Gastroesophageal sphincter (tissue), 4 donors: ENCODE data around the gene NRARP. TPM values are rescaled to one million over a fixed set of nuclear protein-coding genes. Genes with fewer than 3 reads are reported as not detected.

ENCODE experiments used
- ATAC-seq: fragments of 150-250 bp; one replicate; pipeline ENCODE4 v1.9.1; 2016; ENCODE audit warnings: mild to moderate bottlenecking, moderate library complexity
- H3K27ac ChIP-seq, 4 donors: fragments of 200-600 bp; sonication (generic) in 3 of 4; 1 replicate in 3 of 4; 2 replicates in 1 of 4; pipeline ENCODE4 v1.5.1; 2016 to 2019
- H3K27me3 ChIP-seq: fragments of 200-600 bp; sonication (generic); one replicate; pipeline ENCODE4 v1.5.1; 2019
- H3K36me3 ChIP-seq, 2 donors: fragments of 200-600 bp; sonication (generic); one replicate each; pipeline ENCODE4 v1.5.1; 2019; ENCODE audit warnings: control low read depth in 1 of 2
- H3K4me1 ChIP-seq, 3 donors: fragments of 200-600 bp; sonication (generic); 1 replicate in 2 of 3; 2 replicates in 1 of 3; pipeline ENCODE4 v1.5.1; 2016 to 2019; ENCODE audit warnings: control low read depth in 2 of 3
- H3K4me3 ChIP-seq, 2 donors: fragments of 200-600 bp; sonication (generic); one replicate each; pipeline ENCODE4 v1.5.1; 2019; ENCODE audit warnings: mild to moderate bottlenecking in 1 of 2, moderate library complexity in 1 of 2
- H3K9me3 ChIP-seq, 3 donors: fragments of 200-600 bp; sonication (generic); one replicate each; pipeline ENCODE4 v1.5.1; 2017 to 2019; ENCODE audit warnings: control low read depth in 2 of 3
- EP300 ChIP-seq: sonication (generic); formaldehyde crosslinking; IDR thresholded peaks from one replicate; pipeline ENCODE4 v1.6.1; 2017; ENCODE audit warnings: antibody characterized with exemption, mild to moderate bottlenecking
- POLR2A ChIP-seq, 2 donors: fragments of 450-650 bp; IDR thresholded peaks; one replicate each; pipeline ENCODE4 v1.6.1; 2017; ENCODE audit warnings: antibody characterized with exemption in 2 of 2, mild to moderate bottlenecking in 2 of 2, moderate library complexity in 1 of 2
- POLR2AphosphoS5 ChIP-seq: sonication (generic); formaldehyde crosslinking; IDR thresholded peaks from one replicate; pipeline ENCODE4 v1.6.1; 2017; ENCODE audit warnings: antibody characterized with exemption
- WGBS, 2 donors: methylation state at CpG; one replicate each; pipeline ENCODE4 v1.1.5; 2018; ENCODE audit warnings: low coverage in 1 of 2; 5-methylcytosine and 5-hydroxymethylcytosine counted together
- total RNA-seq, 4 donors: library from RNA; depleted of rRNA; stranded (reverse); fragments of >200 nt; gene quantifications; one replicate each; pipeline ENCODE4 v1.1.0, GENCODE V29; 2016
- TF ChIP-seq, protein P1 (sequence below), 4 experiments: fragments of 200-600 bp in 2 of 4; fragments of 450-650 bp in 2 of 4; sonication (generic) in 1 of 4; IDR thresholded peaks; one replicate each; pipeline ENCODE4 v1.5.1; 2017 to 2019; ENCODE audit warnings: antibody characterized with exemption in 4 of 4, mild to moderate bottlenecking in 2 of 4, moderate library complexity in 2 of 4

NRARP gene
- total RNA-seq, 4 donors from 2014 or later = 3.8 to 11.3 (median 4.3) TPM

DNA sequence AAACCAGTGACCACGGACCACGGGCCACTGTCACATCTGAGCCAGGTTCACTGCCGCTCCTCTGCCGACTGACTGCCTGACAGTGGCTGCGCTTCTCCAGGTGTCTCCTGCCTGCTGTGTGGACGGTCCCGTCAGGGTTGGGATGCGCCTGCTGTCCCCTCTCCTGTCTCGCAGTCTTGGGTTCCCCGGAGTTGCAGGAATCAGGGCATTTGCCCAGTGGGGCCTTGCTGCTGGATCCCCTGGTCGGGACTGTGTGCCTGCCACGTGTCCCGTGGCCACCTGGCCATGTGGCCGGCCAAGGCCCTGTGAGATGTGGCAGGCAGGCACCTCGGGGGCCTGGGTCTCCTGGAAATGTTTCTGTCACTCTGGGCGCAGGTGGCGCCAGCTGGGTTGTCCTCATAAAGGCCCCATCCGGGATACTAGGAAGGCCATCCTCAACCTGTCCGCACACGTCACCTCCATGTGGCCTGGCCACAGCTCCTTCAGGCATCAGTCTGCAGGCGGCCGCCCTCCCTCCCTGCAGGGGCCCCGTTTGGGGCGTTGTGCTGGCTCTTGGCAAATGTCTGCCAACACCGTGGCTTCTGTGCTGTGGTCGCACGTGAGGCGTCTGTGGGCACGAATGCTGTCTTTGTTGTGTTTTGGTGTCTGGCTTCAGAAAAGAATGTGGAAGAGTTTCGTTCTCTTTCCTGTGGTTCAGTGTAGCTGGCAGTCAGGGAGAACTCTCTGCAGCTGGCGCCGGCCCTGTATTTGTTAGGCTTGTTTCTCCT lies 31.0 kb downstream of the NRARP start:
- WGBS, 2 donors = 79 to 89% methylated on average over 6 to 9 of the region's 32 CpGs
- Histone ChIP-seq H3K27ac (no peak overlapping the region), H3K36me3 (peaks cover 0 to 76% of the 10 kb centered on the region in 2 donors)

DNA sequence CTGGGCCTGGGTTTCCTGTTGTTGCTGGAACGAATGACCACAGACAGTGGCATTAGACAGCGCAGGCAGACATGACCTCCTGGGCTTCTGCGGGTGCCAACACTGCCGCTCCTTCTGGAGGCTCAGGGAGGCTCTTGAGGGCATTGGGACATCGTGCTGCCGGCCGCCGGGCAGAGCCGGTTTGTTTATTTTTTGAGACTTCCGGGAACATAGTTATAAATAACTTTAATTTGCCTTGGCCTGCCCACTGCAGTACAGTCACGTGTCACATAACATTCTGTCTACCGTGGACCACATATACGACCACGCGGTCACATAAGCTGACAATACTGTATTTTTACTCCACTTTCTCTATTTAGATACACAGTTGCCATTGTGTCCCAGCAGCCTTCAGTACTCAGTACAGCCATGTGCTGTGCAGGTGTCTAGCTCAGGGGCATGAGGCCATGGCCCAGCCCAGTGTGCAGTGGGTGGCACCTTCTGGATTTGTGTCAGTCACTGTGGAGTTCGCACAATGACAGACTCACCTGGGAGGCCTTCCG lies 32.8 kb downstream of the NRARP start:
- peaks cover 0 to 90% of the 10 kb centered on the region in 2 donors for H3K36me3 ChIP-seq
- H3K9me3 ChIP-seq = no peaks in the 10 kb centered on the region
- TF ChIP-seq, protein P1, sequence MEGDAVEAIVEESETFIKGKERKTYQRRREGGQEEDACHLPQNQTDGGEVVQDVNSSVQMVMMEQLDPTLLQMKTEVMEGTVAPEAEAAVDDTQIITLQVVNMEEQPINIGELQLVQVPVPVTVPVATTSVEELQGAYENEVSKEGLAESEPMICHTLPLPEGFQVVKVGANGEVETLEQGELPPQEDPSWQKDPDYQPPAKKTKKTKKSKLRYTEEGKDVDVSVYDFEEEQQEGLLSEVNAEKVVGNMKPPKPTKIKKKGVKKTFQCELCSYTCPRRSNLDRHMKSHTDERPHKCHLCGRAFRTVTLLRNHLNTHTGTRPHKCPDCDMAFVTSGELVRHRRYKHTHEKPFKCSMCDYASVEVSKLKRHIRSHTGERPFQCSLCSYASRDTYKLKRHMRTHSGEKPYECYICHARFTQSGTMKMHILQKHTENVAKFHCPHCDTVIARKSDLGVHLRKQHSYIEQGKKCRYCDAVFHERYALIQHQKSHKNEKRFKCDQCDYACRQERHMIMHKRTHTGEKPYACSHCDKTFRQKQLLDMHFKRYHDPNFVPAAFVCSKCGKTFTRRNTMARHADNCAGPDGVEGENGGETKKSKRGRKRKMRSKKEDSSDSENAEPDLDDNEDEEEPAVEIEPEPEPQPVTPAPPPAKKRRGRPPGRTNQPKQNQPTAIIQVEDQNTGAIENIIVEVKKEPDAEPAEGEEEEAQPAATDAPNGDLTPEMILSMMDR (IDR thresholded peaks at IDR 0.05) = no peak
- TF ChIP-seq POLR2A (IDR thresholded peaks at IDR 0.05) (no peak), EP300 (no peak), POLR2AphosphoS5 (peak; percentile 46)
- peak overlapping the region in 3 of 4 donors; percentile 49 to 65 (median 58) for H3K27ac ChIP-seq
- peaks cover 13% of the 10 kb centered on the region for H3K27me3 ChIP-seq
- WGBS, 2 donors = 18 to 43% methylated on average over 11 to 12 of the region's 17 CpGs
- peak; percentile 81 for ATAC-seq
- H3K4me1 ChIP-seq = peaks cover 0 to 25% (median 12%) of the 10 kb centered on the region in 3 donors
- H3K4me3 ChIP-seq = no peak overlapping the region

More for the DNA sequence above, 31.0 kb downstream of the NRARP start:
- peaks cover 24% of the 10 kb centered on the region for H3K27me3 ChIP-seq
- no peak for ATAC-seq
- TF ChIP-seq EP300 (no peak), POLR2AphosphoS5 (no peak), POLR2A (IDR thresholded peaks at IDR 0.05) (no peak)
- TF ChIP-seq, protein P1 (IDR thresholded peaks at IDR 0.05) = no peak
- H3K9me3 ChIP-seq = no peaks in the 10 kb centered on the region
- H3K4me3 ChIP-seq = no peak overlapping the region
- peaks cover 0 to 28% (median 13%) of the 10 kb centered on the region in 3 donors for H3K4me1 ChIP-seq

DNA sequence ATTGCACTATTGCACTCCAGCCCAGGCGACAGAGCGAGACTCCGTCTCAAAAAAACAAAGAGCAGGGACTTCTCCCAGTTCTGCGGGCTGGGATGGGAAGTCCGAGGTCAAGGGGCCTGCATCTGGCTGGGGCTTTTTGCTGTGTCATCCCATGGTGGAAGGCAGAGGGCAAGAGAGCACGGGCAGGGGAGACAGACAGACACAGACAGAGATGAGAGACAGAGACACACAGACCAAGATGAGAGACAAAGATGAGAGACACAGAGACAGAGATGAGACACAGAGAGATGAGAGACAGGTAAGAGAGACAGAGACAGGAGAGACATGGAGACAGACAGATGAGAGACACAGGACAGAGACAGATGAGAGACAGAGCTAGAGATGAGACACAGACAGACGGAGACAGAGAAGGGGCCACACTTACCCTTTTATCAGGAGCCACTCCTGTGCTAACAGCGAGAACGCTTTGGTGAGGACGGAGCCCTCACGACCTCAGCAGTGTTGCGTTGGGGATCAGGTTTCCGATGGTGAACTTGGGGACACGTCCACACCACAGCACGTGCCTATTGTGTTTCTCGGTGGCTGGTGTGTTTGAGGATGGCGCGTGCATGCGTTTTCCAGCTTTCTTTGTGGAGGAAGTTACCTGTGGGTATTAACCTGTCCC lies 33.4 kb downstream of the NRARP start:
- ATAC-seq = no peak
- TF ChIP-seq POLR2A (IDR thresholded peaks at IDR 0.05) = no peak
- TF ChIP-seq EP300 = no peak
- TF ChIP-seq POLR2AphosphoS5 = no peak
- TF ChIP-seq, protein P1 (IDR thresholded peaks at IDR 0.05) = no peak
- Histone ChIP-seq H3K27me3 (peaks cover 7% of the 10 kb centered on the region), H3K36me3 (peaks cover 0 to 90% of the 10 kb centered on the region in 2 donors), H3K4me1 (peaks cover 0 to 25% (median 12%) of the 10 kb centered on the region in 3 donors), H3K9me3 (no peaks in the 10 kb centered on the region), H3K4me3 (no peak overlapping the region), H3K27ac (peak overlapping the region in 3 of 4 donors; percentile 49 to 65 (median 58))
- 66 to 69% methylated on average over 14 to 15 of the region's 19 CpGs for WGBS, 2 donors

DNA sequence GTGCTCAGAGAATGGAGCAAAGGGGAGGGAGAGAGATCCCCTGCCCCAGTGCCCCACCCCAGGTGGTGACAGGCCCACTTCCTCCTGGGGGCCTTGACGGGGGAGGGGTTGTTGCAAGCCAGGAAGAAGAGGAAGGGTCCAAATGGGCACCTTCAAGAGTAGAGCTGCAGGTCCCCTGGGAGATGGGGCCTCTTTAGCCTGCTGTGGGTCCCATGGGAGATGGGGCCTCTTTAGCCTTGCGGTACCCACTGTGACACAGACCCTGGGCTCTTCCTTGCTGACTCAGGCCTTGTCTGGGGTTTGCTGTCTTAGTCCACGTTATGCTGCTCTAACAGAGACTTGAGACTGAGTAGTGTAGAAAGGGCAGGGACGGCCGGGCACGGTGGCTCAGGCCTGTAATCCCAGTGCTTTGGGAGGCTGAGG lies 34.1 kb downstream of the NRARP start:
- WGBS, 2 donors = 61 to 89% methylated on average over 3 to 5 of the region's 6 CpGs
- ATAC-seq = no peak
- no peak for TF ChIP-seq POLR2A (IDR thresholded peaks at IDR 0.05)
- TF ChIP-seq, protein P1 (IDR thresholded peaks at IDR 0.05) = no peak
- TF ChIP-seq POLR2AphosphoS5 = no peak
- TF ChIP-seq EP300 = no peak
- Histone ChIP-seq H3K4me1 (peaks cover 0 to 25% (median 12%) of the 10 kb centered on the region in 3 donors), H3K9me3 (no peaks in the 10 kb centered on the region), H3K4me3 (no peak overlapping the region), H3K36me3 (peaks cover 0 to 91% of the 10 kb centered on the region in 2 donors), H3K27ac (peak overlapping the region in 2 of 4 donors; percentile 37 to 49), H3K27me3 (no peaks in the 10 kb centered on the region)
